ENCODE results near the gene FAR2.
"Not testable (repeated sequence)": the region's sequence is repeated elsewhere in the genome, so short reads cannot be mapped to it uniquely, and the experiment has no call there.

FAR2 gene

DNA sequence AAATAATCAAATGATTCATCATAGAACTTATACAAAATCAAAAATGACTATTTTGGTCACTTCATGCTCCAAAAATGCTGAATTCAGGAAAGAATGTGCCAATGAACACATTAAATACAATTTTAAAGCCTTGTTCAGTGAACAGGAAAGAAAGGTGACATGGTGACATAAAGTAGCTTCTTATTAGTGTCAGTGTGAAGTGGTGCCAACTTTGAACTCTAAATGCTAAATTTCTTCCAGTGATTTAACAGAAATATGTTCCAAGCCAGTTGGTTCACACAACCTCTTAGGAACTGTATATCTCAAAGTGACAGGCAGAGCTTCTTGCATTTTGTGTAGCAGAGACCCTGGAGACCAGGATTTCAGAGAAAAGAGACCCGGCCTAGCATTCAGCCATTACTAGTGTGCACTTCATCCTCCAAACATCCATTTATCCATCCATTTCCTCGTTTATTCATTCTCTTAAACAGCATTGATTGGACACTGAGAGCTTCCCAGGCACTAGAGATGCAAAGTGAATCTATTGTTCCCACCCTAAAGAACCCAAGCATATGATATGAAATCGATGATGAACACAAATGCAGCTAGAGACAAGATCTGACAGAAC, 95.2 kb downstream of the FAR2 start:
- TF ChIP-seq, protein P1, sequence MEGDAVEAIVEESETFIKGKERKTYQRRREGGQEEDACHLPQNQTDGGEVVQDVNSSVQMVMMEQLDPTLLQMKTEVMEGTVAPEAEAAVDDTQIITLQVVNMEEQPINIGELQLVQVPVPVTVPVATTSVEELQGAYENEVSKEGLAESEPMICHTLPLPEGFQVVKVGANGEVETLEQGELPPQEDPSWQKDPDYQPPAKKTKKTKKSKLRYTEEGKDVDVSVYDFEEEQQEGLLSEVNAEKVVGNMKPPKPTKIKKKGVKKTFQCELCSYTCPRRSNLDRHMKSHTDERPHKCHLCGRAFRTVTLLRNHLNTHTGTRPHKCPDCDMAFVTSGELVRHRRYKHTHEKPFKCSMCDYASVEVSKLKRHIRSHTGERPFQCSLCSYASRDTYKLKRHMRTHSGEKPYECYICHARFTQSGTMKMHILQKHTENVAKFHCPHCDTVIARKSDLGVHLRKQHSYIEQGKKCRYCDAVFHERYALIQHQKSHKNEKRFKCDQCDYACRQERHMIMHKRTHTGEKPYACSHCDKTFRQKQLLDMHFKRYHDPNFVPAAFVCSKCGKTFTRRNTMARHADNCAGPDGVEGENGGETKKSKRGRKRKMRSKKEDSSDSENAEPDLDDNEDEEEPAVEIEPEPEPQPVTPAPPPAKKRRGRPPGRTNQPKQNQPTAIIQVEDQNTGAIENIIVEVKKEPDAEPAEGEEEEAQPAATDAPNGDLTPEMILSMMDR (IDR thresholded peaks at IDR 0.05): no peak

DNA sequence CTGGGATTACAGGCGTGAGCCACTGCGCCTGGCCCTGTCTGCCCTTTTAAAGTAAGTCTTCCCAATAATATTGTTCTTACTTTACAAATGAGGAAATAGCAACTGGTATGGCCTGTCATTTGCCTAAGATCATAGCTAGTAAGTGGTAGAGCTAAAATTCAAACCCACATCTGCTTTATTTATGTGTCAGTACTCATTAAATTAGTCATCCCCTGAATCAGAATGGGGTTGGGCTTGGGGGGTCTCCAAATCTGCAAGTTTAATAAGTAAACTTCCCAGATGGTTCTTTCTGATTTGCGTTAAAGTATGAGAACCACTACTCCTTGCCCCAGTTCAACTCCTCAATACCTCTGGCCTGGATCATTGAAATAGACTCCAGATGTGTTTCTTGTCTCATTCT, 96.2 kb downstream of the FAR2 start:
- TF ChIP-seq, protein P1 (IDR thresholded peaks at IDR 0.05): no peak
- no peak for TF ChIP-seq ZFX (IDR thresholded peaks at IDR 0.05; ENCODE audit: borderline replicate concordance)
- no peak overlapping the region for H3K27ac ChIP-seq

More for the DNA sequence above, 95.2 kb downstream of the FAR2 start:
- no peak overlapping the region for H3K27ac ChIP-seq

DNA sequence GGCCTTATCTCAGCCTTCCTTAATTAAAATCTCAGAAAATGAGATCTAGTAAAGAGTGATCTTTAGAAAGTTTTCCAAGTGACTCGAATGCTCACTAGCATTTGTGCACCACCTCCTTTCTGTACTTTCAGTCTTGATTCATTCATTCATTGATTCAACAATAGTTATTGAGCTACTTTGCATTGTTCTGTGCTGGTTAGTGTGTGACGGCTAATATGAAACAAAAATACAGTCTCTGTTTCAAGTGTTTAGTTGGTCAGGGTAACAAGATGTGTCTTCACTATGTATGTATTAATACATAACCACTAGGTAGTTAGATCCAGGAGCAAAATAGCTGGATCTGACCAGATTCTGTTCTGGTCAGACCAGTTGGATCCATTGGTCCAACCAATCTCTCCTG, 100.9 kb downstream of the FAR2 start:
- TF ChIP-seq, protein P1 (IDR thresholded peaks at IDR 0.05): no peak
- TF ChIP-seq ZFX (IDR thresholded peaks at IDR 0.05; ENCODE audit: borderline replicate concordance): no peak

DNA sequence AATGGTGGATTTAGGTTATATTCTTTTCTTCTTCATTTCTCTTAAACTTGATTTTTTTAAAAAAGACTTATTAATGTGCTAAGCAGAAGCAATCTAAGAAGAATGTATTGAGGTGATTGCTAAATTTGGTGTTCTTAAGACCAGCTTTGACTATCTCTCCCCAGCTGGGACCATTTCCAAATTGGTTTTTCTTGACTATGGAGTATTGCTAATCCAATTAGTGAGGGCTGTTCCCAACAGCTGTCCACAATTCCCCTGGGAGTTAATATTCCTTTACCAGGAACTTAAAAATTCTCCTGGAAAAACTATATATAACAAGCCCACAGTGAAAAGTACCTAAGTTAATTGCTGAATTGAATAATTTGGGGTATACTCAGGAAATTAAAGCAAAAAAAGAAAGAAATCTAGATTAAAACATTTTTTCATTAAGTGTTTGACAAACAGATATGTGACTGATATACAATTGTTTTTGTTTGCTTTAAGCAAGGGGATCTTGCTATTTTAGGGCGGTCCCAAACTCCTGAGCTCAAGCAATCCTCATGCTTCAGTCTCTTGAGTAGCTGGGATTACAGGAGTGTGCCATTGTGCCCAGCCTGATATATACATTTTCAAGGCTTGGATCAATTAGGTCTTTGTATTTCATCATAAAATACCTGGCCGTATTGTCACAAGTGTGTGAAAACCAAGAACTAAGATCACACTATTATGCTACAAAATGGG, 105.0 kb downstream of the FAR2 start:
- TF ChIP-seq, protein P1 (IDR thresholded peaks at IDR 0.05): no peak
- TF ChIP-seq ZFX (IDR thresholded peaks at IDR 0.05; ENCODE audit: borderline replicate concordance): no peak
- no peak overlapping the region for H3K27ac ChIP-seq

More for the DNA sequence above, 100.9 kb downstream of the FAR2 start:
- no peak overlapping the region for H3K27ac ChIP-seq

DNA sequence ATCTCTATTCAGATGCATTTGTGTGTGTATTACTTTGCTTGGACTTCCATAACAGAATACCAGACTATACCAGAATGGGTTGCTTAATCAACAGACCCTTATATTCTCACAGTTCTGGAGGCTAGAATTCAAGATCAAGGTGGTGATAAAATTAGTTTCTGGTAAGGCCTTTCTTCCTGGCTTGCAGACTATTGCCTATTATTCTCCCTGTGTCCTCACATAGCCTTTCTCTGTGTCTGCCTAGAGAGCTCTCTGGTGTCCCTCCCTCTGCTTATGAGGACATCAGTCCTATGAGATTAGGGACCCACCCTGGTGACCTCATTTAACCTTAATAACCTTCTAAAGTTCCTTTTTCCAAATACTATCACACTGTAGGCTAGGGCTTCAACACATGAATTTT, 106.0 kb downstream of the FAR2 start:
- TF ChIP-seq, protein P1 (IDR thresholded peaks at IDR 0.05): no peak
- no peak for TF ChIP-seq ZFX (IDR thresholded peaks at IDR 0.05; ENCODE audit: borderline replicate concordance)
- no peak overlapping the region for H3K27ac ChIP-seq

DNA sequence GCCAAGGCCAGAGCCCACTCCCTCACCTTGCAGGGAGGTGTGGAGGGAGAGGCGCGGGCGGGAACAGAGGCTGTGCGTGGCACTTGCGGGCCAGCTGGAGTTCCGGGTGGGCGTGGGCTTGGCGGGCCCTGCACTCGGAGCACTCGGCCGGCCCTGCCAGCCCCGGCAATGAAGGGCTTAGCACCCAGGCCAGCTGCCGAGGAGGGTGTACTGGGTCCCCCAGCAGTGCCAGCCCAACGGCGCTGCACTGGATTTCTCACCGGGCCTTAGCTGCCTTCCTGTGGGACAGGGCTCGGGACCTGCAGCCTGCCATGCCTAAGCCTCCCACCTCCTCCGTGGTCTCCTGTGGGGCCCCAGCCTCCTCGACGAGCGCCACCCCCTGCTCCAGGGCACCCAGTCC, 107.5 kb downstream of the FAR2 start:
- no peak overlapping the region for H3K27ac ChIP-seq
- TF ChIP-seq, protein P1 (IDR thresholded peaks at IDR 0.05): no peak
- TF ChIP-seq ZFX (IDR thresholded peaks at IDR 0.05; ENCODE audit: borderline replicate concordance): no peak

DNA sequence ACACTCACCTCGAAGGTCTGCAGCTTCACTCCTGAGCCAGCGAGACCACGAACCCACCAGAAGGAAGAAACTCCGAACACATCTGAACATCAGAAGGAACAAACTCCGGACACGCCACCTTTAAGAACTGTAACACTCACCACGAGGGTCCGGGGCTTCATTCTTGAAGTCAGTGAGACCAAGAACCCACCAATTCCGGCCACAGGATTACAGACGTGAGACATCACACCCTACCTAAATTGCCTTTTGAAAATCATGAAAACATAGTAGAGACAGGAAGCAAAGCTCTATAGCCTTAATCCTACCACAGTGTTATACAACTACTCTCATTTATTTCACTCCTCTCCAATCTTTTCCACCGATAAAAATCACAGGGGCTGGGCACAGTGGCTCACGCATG, 108.6 kb downstream of the FAR2 start:
- not testable (repeated sequence) for H3K27ac ChIP-seq
